HG03575 (cell line): Measurements from ENCODE around the gene ARF3.

ENCODE experiments used
- ATAC-seq: cut with Tn5 transposase; IDR thresholded peaks from one replicate; pipeline ENCODE4 v1.9.1; 2021; ENCODE audit not compliant: unreplicated experiment, insufficient number of reproducible peaks, low FRiP score; ENCODE audit errors: extremely low read depth

The ARF3 gene

GRCh38 chr12:48985475-48985897 lies 28.2 kb upstream of the ARF3 start:
- no peak for ATAC-seq

DNA sequence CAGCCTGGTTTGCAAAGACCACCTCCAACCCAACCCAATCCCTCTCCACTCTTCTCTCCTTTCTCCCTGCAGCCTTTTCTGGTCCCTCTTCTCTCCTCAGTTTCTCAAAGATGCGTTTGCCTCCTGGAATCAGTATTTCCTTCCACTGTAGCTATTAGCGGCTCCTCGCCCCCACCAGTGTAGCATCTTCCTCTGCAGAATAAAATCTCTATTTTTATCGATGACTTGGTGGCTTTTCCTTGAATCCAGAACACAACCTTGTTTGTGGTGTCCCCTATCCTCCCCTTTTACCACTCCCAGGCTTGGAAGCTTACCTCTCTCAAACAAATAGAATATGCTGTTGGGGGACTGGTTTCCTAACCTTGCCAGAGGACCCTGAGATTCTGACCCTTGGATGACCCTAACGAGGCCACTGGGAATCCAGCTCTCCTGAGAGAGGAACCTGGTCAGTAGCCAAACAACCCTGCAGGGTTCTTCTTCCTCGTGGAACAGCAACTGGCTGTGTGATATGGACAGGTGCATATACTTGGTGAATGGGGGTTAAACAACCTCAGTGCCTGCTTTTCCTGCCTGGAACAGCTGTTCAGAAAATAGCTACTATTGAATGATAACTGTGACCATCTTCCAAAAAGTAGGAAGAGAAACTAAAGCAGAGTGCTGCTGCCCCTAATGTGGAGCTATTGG lies 25.3 kb upstream of the ARF3 start:
- ATAC-seq, result no peak

GRCh38 chr12:48981757-48982157 lies 24.5 kb upstream of the ARF3 start:
- ATAC-seq, result no peak

DNA sequence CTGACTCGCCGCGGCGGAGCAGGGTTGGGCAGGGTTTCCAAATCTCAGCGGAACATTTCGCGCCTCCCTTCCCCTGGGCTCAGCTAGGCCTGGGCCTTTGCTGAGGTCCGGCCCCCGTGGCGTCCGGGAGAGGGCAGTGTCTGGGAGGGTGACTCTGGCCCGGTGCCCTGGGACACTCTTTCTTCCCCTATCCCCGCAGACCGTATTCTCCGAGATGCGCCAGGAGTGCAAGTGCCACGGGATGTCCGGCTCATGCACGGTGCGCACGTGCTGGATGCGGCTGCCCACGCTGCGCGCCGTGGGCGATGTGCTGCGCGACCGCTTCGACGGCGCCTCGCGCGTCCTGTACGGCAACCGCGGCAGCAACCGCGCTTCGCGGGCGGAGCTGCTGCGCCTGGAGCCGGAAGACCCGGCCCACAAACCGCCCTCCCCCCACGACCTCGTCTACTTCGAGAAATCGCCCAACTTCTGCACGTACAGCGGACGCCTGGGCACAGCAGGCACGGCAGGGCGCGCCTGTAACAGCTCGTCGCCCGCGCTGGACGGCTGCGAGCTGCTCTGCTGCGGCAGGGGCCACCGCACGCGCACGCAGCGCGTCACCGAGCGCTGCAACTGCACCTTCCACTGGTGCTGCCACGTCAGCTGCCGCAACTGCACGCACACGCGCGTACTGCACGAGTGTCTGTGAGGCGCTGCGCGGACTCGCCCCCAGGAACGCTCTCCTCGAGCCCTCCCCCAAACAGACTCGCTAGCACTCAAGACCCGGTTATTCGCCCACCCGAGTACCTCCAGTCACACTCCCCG lies 23.9 kb upstream of the ARF3 start:
- no peak for ATAC-seq

GRCh38 chr12:48980389-48980952 lies 23.2 kb upstream of the ARF3 start:
- no peak for ATAC-seq

- ATAC-seq, result no peak
Measured at GRCh38 chr12:48979602-48980388, 22.5 kb upstream of the ARF3 start.

DNA sequence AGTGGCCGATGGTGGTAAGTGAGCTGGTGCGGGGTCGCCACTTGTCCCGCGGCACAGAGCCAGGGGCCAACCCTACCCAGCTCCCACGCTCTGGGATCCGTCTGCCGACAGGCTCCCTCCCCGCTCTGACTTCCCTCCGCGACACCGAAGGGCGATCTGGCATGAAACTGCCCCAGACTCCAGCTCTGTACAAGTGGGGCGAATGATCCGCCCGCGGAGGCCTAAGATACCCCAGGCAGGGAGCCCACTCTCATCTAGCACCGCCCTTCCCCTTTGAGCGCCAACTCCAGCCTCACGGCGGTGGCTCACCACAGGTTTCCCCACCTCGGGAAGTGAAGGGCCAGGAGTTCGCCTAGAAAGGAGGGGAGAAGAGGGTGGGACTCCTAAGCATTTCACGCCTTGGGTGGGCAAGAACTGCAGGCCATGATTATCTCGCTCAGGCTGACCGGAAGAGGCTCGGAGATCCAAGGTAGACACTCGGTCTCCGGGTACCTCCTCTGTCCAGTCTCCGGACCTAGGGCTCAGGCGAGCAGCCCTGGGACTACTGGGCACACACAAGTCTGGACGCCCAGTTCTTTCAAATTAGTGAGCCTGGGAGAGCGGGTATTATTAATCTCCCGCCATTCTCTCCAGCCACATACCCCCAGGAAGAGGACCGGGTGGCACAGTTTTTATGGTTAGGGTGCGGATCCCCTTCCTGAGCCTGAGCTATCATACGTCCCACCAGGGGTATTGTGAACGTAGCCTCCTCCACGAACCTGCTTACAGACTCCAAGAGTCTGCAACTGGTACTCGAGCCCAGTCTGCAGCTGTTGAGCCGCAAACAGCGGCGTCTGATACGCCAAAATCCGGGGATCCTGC lies 21.7 kb upstream of the ARF3 start:
- no peak for ATAC-seq

DNA sequence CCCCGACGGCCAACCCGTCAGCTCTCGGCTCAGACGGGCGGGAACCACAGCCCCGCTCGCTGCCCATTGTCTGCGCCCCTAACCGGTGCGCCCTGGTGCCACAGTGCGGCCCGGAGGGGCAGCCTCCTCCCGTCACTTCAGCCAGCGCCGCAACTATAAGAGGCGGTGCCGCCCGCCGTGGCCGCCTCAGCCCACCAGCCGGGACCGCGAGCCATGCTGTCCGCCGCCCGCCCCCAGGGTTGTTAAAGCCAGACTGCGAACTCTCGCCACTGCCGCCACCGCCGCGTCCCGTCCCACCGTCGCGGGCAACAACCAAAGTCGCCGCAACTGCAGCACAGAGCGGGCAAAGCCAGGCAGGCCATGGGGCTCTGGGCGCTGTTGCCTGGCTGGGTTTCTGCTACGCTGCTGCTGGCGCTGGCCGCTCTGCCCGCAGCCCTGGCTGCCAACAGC lies 21.0 kb upstream of the ARF3 start, which contains the start of gene WNT1:
Gene WNT1, plus strand, starts transcription at position 32 of the 450 bp plus-strand sequence. Its CDS starts 329 bp downstream, at position 361.
- no peak for ATAC-seq

DNA sequence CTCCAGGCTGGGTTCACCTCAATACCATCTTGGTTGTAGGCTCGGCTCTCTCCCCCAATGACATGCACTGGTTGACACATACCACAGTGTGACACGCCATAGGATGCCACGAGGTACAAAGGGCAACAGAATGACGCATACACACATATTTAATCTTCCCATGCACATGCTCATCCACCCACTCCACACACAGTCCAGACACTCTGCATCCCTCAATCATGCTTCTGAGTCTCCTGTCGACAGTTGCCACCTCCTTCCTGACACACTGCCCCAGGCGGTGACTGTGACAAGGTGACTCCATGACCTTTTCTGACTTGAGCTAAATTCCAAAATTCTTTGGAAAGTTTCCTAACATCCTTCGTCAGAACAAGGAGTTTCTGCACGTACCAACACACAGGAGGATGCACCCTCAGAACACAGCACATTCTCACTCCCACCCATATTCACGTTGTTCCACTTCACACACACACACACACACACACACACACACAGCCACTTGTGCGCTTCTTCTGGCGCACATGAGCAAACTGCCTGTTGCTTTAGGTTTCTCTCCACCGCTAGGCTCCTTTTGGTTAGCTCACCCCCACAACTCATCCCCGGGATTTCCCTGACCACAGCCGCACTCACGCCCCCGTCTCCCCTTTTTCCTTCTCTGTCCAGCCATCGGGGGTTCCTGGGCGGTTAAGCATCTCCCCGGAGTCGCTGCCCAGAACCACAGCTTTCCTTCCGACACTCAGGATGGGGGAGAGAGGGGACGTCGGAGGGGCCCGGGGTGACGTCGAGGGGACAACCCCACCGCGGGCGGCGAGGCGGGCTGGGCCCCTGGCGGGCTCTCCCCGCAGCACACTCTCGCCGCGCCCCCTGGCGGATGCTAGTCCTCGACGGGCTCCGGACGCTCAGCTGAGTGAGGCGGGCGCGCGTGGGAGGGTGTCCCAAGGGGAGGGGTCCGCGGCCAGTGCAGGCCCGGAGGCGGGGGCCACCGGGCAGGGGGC lies 20.3 kb upstream of the ARF3 start:
- ATAC-seq, result no peak

- no peak for ATAC-seq
Measured at GRCh38 chr12:48973941-48974673, 16.8 kb upstream of the ARF3 start.

DNA sequence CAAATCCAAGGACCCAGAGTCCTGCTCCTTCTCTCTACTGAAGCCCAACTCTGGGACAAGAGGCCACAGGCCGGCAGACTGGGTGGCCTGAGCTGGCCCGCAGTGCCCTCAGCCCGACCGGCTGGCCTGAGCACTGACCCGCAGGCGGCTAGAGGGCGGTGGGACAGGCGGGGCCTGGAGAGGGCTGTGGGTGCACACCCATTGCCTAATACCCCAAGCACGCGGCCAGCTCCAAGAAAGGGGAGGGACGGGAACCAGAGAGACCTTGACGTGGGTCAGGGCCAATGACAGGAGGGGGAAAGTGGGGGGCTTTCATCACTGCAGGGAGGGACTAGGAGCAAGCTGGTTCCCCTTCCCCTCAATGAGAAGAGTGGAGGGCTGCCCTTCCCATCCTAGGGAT lies 16.2 kb upstream of the ARF3 start:
- no peak for ATAC-seq

DNA sequence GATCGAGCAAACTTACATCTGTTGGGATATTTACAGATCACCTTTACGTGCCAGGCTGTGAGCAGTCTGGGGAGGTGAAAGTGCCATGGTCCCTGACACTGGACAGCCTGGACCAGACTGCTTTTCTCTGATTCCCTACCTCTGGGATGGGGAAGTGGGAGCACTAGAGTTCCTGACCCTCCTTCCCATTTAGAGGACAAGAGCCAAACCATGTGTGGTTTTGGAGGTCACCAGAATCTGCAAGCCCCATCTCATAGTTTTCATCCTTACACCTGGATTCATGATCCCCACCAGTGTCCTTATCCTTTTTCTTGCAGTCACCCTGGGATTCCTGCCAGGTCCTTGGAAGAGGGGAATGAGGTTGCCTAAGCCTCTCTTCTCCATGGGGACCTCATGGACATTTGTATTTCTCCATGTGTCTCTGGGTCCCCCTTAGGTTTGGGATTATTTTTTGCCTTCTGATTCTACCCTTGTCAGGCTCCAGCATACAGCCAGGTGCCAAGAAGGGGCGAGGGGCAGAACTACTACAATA lies 15.7 kb upstream of the ARF3 start:
- ATAC-seq, result no peak

GRCh38 chr12:48972213-48972951 lies 15.1 kb upstream of the ARF3 start:
- ATAC-seq, result no peak

DNA sequence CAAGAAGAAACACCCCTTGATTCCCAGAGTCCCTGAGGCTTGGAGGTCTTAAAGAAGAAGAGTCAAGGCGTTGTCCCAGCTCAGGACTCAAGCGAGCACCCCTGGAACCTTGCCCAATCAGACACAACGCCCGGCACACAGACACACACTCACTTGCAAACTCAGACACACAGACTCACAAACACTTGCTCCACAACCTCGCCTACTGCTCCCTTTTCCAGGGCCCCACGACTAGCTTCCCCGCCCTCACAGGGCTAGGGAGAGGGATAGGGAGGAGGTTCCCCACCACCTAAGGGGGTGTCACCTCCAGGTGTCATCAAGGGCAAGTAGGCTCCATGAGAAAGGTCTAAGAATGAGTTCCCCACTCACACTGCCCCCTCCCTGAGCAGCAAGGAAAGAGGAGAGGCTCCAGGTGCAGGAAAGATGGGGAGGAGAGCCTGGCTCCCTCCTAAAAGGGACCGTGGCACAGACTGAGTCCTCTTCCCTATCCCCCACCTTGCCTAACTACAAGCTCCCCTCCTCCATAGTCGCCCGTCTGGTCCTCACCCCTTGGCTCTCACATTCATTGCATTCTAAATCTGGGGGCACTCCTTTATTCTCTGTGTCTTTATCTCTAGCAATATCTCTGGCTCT lies 13.5 kb upstream of the ARF3 start:
- ATAC-seq, result no peak
